Vagina (tissue), 2 donors: ENCODE results near the gene ODAD2. TPM values are rescaled to one million over a fixed set of nuclear protein-coding genes. Genes with fewer than 3 reads are reported as not detected.
"Not testable (repeated sequence)": the region's sequence is repeated elsewhere in the genome, so short reads cannot be mapped to it uniquely, and the experiment has no call there.

Experiments used
- DNase-seq, 2 donors: peaks; one replicate each; pipeline ENCODE4 v3.0.0-alpha.2; 2017; ENCODE audit errors: extremely low spot score in 2 of 2
- H3K27ac ChIP-seq: fragments of 200-600 bp; sonication (generic); one replicate; pipeline ENCODE4 v1.5.1; 2019
- H3K27me3 ChIP-seq: fragments of 200-600 bp; sonication (generic); one replicate; pipeline ENCODE4 v1.5.1; 2019
- H3K36me3 ChIP-seq, 2 donors: fragments of 200-600 bp; sonication (generic); one replicate each; pipeline ENCODE4 v1.5.1; 2017 to 2019
- H3K4me1 ChIP-seq: fragments of 200-600 bp; sonication (generic); one replicate; pipeline ENCODE4 v1.5.1; 2019
- H3K4me3 ChIP-seq, 2 donors: fragments of 200-600 bp; sonication (generic); 1 replicate in 1 of 2; 2 replicates in 1 of 2; pipeline ENCODE4 v1.5.1; 2016 to 2019
- H3K9me3 ChIP-seq: fragments of 200-600 bp; sonication (generic); one replicate; pipeline ENCODE4 v1.5.1; 2019
- POLR2A ChIP-seq, 2 donors: fragments of 450-650 bp; IDR thresholded peaks; one replicate each; pipeline ENCODE4 v1.6.1; 2017; ENCODE audit warnings: antibody characterized with exemption in 2 of 2, mild to moderate bottlenecking in 2 of 2, moderate library complexity in 2 of 2
- POLR2AphosphoS5 ChIP-seq, 2 donors: sonication (generic); formaldehyde crosslinking; IDR thresholded peaks; one replicate each; pipeline ENCODE4 v1.9.0; 2017; ENCODE audit warnings: antibody characterized with exemption in 2 of 2, mild to moderate bottlenecking in 2 of 2, low read depth in 1 of 2; ENCODE audit not compliant: insufficient read depth in 1 of 2
- intact Hi-C: fragments of 100-400 bp; cut with DNase I; formaldehyde crosslinking; loops from one replicate; pipeline ENCODE4 v1.15.1; 2023
- total RNA-seq: library from RNA; depleted of rRNA; stranded (reverse); fragments of >200 nt; gene quantifications from one replicate; pipeline ENCODE4 v1.2.3, GENCODE V29; 2016
- TF ChIP-seq, protein P1 (sequence below), 3 experiments: fragments of 450-650 bp in 2 of 3; fragments of 200-600 bp in 1 of 3; sonication (generic) in 1 of 3; IDR thresholded peaks; one replicate each; pipeline ENCODE4 v1.5.1; 2017 to 2019; ENCODE audit warnings: antibody characterized with exemption in 3 of 3, mild to moderate bottlenecking in 2 of 3, moderate library complexity in 2 of 3

The ODAD2 gene
- total RNA-seq, 1 donor from 2014 or later: 0.25 TPM

DNA sequence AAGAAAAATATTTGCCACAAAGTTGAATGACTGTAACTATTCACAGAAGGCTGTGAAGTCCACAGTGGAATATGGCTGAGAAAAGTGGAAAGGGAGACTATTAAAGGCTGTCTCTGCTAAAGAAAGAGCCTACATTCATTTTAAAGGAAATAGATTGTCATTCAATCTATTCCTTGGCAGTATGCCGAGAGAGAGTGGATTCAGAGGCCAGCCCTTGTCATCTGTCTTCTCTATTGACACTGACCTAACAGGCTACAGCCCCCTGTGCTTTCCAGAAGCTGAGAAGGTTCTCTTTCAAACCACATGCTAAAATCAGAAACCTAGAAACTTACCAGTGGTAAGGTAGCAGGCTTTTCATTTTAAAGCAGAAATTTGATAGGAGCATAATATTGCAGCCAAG lies 12.1 kb downstream of the ODAD2 start:
- Histone ChIP-seq H3K36me3 (no peaks in the 10 kb centered on the region), H3K9me3 (no peaks in the 10 kb centered on the region), H3K27ac (no peak overlapping the region), H3K4me3 (no peak overlapping the region), H3K27me3 (no peaks in the 10 kb centered on the region), H3K4me1 (no peaks in the 10 kb centered on the region)
- intact Hi-C loops: no loop called here
- no peak for DNase-seq
- TF ChIP-seq, protein P1, sequence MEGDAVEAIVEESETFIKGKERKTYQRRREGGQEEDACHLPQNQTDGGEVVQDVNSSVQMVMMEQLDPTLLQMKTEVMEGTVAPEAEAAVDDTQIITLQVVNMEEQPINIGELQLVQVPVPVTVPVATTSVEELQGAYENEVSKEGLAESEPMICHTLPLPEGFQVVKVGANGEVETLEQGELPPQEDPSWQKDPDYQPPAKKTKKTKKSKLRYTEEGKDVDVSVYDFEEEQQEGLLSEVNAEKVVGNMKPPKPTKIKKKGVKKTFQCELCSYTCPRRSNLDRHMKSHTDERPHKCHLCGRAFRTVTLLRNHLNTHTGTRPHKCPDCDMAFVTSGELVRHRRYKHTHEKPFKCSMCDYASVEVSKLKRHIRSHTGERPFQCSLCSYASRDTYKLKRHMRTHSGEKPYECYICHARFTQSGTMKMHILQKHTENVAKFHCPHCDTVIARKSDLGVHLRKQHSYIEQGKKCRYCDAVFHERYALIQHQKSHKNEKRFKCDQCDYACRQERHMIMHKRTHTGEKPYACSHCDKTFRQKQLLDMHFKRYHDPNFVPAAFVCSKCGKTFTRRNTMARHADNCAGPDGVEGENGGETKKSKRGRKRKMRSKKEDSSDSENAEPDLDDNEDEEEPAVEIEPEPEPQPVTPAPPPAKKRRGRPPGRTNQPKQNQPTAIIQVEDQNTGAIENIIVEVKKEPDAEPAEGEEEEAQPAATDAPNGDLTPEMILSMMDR (IDR thresholded peaks at IDR 0.05): no peak
- TF ChIP-seq POLR2AphosphoS5 (IDR thresholded peaks at IDR 0.05; ENCODE audit: insufficient read depth in 1 of 2, low read depth in 1 of 2) (no peak), POLR2A (IDR thresholded peaks at IDR 0.05) (no peak)

DNA sequence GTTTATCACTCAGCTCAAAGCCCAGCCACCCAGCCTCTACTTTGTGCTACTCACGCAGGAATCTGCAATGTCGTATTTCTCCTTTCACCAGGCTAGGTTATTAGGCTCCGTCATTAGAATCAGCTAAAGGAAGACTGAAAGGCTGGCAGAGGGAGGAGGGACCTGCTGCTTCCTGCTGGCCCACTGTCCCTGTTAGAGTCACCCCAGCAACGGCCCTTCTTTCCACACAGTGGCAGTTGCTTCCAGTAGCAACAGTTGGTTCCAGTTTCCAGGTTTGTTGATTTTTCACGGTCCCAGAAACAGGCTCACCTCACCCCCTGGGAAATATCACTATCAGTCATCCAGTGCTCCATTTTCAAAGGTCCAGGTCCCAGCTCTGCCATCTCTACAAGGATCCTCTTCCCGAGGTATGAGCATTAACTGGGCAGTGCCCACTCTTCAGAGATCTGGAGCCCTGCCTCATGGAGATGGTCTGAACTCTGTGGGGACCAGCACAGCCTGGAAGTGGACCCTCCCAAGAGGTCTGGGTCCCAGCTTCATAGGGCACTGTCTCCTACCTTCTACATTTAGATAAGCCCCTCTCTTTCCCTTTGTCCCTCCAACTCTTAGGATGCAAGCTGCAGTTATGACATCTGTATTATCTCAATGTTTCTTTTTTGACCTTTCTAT lies 15.9 kb downstream of the ODAD2 start:
- Histone ChIP-seq H3K9me3 (no peaks in the 10 kb centered on the region), H3K27me3 (no peaks in the 10 kb centered on the region), H3K4me1 (no peaks in the 10 kb centered on the region), H3K27ac (no peak overlapping the region), H3K36me3 (no peaks in the 10 kb centered on the region), H3K4me3 (no peak overlapping the region)
- DNase-seq: no peak
- intact Hi-C loops: no loop called here
- no peak for TF ChIP-seq POLR2A (IDR thresholded peaks at IDR 0.05)
- TF ChIP-seq, protein P1 (IDR thresholded peaks at IDR 0.05): no peak
- TF ChIP-seq POLR2AphosphoS5 (IDR thresholded peaks at IDR 0.05; ENCODE audit: insufficient read depth in 1 of 2, low read depth in 1 of 2): no peak

DNA sequence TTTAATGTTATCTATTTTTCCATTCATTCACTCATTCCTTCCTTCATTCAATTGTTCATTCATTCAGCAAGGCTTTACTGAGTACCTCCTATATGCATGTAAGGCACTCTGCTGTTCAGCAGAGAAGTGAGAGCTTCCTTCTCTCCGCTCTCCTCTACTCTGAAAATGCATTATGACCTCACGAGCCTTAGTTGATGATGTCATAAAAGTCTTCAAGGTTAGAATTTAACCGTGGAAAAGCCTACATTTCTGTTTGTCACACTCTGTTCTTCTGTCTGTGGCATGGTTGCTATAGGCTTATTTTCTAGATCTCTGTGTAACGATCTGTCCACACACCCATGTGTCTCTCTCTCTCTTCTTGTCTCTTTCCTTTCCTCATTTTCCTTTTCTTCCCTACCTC lies 17.1 kb downstream of the ODAD2 start:
- no peak overlapping the region for H3K27ac ChIP-seq

DNA sequence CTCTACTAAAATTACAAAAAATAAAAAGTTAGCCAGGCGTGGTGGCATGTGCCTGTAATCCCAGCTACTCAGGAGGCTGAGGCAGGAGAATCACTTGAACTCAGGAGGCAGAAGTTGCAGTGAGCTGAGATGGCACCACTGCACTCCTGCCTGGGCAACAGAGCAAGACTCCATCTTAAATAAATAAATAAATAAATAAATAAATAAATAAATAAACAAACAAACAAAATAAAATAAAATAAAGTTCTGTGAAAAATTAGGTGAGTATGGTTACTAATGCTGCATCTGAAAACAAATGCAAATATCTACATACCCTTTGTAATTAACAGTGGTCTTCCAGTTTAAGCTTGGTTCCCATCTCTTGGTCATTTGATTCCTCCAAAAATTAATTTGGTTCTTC lies 28.1 kb downstream of the ODAD2 start:
- DNase-seq, H3K27ac ChIP-seq, H3K4me1 ChIP-seq, intact Hi-C loops, H3K36me3 ChIP-seq, H3K9me3 ChIP-seq, H3K27me3 ChIP-seq, H3K4me3 ChIP-seq: not testable (repeated sequence)

More for the DNA sequence above, 17.1 kb downstream of the ODAD2 start:
- H3K36me3 ChIP-seq: no peaks in the 10 kb centered on the region
- H3K27me3 ChIP-seq: no peaks in the 10 kb centered on the region
- TF ChIP-seq POLR2A (IDR thresholded peaks at IDR 0.05) (no peak), POLR2AphosphoS5 (IDR thresholded peaks at IDR 0.05; ENCODE audit: insufficient read depth in 1 of 2, low read depth in 1 of 2) (no peak)
- TF ChIP-seq, protein P1 (IDR thresholded peaks at IDR 0.05): no peak
- no peaks in the 10 kb centered on the region for H3K9me3 ChIP-seq
- intact Hi-C loops: no loop called here
- H3K4me1 ChIP-seq: no peaks in the 10 kb centered on the region
- DNase-seq: no peak
- H3K4me3 ChIP-seq: no peak overlapping the region

DNA sequence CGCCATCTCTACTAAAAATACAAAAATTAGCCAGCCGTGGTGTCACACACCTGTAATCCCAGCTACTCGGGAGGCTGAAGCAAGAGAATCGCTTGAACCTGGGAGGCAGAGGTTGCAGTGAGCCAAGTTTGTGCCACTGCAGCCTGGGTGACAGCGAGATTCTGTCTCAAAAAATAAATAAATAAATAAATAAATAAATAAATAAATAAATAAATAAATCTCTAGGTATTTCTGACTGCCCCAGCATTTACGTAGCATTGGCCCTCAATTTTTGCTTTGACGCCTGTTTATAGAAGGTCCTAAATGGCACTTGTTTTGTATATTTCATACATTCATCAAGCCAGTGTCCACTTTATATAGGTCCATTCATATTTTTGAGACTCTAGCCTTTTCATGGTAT lies 28.9 kb downstream of the ODAD2 start:
- H3K36me3 ChIP-seq, H3K27ac ChIP-seq, intact Hi-C loops: not testable (repeated sequence)

DNA sequence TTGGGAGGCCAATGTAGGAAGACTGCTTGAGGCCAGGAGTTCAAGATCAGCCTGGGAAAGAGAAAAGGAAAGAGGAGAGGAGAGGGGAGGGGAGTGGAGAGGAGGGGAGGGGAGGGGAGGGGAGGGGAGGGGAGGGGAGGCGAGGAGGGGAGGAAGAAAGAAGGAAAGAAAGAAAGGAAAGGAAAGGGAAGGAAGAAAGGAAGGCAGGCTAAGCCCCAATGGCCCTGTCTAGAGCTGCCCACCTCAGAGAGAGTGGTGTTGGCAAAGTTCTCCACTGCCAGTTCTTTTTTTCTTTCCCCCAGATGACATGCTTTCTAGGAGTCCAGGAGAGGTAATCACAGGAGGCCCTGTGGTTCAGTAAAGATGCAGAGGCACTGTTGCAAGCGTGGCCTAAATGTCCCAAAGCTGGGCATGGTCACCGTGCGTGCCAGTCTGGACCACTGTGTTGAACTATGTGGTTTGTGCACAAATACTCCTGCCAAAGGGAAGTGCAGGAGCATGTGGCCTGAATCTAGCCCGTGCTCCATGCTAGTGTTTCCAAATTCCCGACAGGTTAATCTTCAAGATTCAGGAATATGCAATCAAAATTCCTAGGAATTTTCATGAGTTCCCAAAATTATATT lies 39.7 kb downstream of the ODAD2 start:
- TF ChIP-seq, protein P1 (IDR thresholded peaks at IDR 0.05): no peak
- no peak for TF ChIP-seq POLR2AphosphoS5 (IDR thresholded peaks at IDR 0.05; ENCODE audit: insufficient read depth in 1 of 2, low read depth in 1 of 2)
- no peak for TF ChIP-seq POLR2A (IDR thresholded peaks at IDR 0.05)
- H3K4me3 ChIP-seq: no peak overlapping the region
- H3K27me3 ChIP-seq: no peaks in the 10 kb centered on the region
- no peaks in the 10 kb centered on the region for H3K4me1 ChIP-seq
- no peak for DNase-seq
- intact Hi-C loops: no loop called here
- no peaks in the 10 kb centered on the region for H3K36me3 ChIP-seq
- no peak overlapping the region for H3K27ac ChIP-seq
- no peaks in the 10 kb centered on the region for H3K9me3 ChIP-seq

More for the DNA sequence above, 28.9 kb downstream of the ODAD2 start:
- DNase-seq, H3K27me3 ChIP-seq, H3K9me3 ChIP-seq, H3K4me1 ChIP-seq, H3K4me3 ChIP-seq: not testable (repeated sequence)

DNA sequence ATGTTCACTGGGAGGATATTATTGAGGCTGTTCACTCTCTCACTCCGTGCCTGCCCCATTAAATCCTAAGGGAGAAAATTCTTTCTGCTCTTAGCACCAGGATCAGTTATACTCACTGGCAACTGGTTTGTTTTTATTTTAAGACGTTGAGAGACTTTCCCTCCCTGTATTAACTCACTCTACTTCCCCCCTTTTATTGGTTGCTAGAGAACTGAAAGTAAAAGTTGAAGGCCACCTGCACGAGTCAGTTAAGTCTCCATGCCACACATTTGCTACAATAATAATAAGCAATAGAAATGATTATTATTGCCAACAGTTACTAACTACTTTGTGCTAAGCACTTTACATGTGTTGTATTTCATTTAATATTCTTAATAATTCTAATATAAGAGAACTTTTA lies 40.5 kb downstream of the ODAD2 start:
- H3K27me3 ChIP-seq, H3K4me3 ChIP-seq, intact Hi-C loops, DNase-seq, H3K36me3 ChIP-seq, H3K4me1 ChIP-seq, H3K9me3 ChIP-seq, H3K27ac ChIP-seq: not testable (repeated sequence)
